Measurements from ENCODE around the gene WDFY4. TPM values are rescaled to one million over a fixed set of nuclear protein-coding genes. Genes with fewer than 3 reads are reported as not detected.

WDFY4 gene
- total RNA-seq, 3 donors from 2014 or later: 2.3 to 7.0 (median 5.8) TPM

DNA sequence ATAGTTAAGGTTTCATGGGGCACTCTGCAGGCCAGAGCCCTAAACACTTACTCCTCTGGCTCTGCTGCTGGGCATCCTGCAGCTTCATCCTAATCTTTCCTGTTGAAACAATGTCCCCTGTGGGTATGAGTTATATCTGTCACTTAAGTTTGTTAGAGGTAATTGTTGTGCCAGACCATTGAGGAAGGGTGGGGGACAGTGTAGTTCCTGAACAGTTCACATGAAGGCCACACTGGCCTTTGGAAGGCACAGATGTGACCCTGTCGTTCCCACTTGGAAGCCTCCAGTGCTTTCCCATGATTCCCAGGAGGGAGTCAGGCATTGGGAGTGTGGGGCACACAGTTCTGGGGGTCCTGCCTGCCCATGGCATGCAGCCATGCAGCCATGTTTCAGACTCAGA lies 65.3 kb downstream of the WDFY4 start:
- TF ChIP-seq POLR2AphosphoS5 (IDR thresholded peaks at IDR 0.05) (no peak), POLR2A (IDR thresholded peaks at IDR 0.05) (no peak)
- TF ChIP-seq, protein P1, sequence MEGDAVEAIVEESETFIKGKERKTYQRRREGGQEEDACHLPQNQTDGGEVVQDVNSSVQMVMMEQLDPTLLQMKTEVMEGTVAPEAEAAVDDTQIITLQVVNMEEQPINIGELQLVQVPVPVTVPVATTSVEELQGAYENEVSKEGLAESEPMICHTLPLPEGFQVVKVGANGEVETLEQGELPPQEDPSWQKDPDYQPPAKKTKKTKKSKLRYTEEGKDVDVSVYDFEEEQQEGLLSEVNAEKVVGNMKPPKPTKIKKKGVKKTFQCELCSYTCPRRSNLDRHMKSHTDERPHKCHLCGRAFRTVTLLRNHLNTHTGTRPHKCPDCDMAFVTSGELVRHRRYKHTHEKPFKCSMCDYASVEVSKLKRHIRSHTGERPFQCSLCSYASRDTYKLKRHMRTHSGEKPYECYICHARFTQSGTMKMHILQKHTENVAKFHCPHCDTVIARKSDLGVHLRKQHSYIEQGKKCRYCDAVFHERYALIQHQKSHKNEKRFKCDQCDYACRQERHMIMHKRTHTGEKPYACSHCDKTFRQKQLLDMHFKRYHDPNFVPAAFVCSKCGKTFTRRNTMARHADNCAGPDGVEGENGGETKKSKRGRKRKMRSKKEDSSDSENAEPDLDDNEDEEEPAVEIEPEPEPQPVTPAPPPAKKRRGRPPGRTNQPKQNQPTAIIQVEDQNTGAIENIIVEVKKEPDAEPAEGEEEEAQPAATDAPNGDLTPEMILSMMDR (IDR thresholded peaks at IDR 0.05): no peak
- no peaks in the 10 kb centered on the region for H3K27me3 ChIP-seq
- no peak overlapping the region for H3K27ac ChIP-seq
- H3K9me3 ChIP-seq: no peaks in the 10 kb centered on the region
- DNase-seq (ENCODE audit: low spot score in 2 of 2): no peak
- no peaks in the 10 kb centered on the region for H3K36me3 ChIP-seq
- H3K4me1 ChIP-seq: no peaks in the 10 kb centered on the region
- intact Hi-C loops (cut with DNase I; ENCODE audit: low total_unique reads): no loop called here
- no peak overlapping the region for H3K4me3 ChIP-seq

DNA sequence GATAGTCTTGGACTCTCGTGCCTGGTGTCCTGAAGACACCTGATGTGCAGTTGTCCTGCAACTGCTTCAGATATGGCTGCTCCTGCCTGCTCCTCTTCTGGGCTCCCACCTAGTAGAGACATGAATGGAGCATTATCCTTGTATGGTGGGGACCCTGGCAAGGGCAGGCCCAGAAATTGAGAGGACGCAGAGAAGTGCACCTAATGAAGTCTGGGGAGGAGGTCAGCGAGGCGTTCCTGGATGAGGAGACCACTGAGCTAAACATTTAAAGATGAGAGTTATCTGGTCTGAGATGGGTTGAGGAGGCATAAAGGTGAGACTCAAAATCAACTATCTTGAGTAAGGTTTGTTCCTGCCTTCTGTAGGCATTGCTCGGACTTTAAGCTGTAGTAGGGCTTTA lies 66.3 kb downstream of the WDFY4 start:
- Histone ChIP-seq H3K4me1 (no peaks in the 10 kb centered on the region), H3K36me3 (no peaks in the 10 kb centered on the region), H3K27me3 (no peaks in the 10 kb centered on the region), H3K27ac (no peak overlapping the region), H3K4me3 (no peak overlapping the region), H3K9me3 (no peaks in the 10 kb centered on the region)
- DNase-seq (ENCODE audit: low spot score in 2 of 2): no peak
- intact Hi-C loops (cut with DNase I; ENCODE audit: low total_unique reads): no loop called here
- TF ChIP-seq, protein P1 (IDR thresholded peaks at IDR 0.05): no peak
- TF ChIP-seq POLR2A (IDR thresholded peaks at IDR 0.05) (no peak), POLR2AphosphoS5 (IDR thresholded peaks at IDR 0.05) (no peak)

DNA sequence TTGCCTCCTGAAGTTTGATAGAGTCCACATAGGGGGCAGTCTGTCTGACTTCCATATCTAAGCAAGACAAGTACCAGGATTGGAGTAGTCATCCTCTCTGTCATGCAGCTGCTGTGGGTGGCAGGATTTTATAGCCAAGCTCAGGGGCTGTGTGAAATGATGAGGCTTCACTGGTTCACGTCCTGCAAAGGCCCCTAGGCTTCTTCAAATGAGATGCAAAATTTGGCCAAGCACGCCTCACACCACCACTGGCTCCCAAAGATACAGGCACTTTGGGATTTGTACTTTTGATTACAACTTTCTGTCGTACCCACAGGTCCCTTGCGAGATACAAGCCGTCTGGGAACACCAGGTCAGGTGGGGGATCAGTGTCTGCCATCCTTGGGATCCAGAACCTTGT lies 67.1 kb downstream of the WDFY4 start:
- intact Hi-C loops (cut with DNase I; ENCODE audit: low total_unique reads): no loop called here
- Histone ChIP-seq H3K9me3 (no peaks in the 10 kb centered on the region), H3K4me3 (no peak overlapping the region), H3K4me1 (no peaks in the 10 kb centered on the region), H3K27ac (no peak overlapping the region), H3K27me3 (no peaks in the 10 kb centered on the region), H3K36me3 (no peaks in the 10 kb centered on the region)
- DNase-seq (ENCODE audit: low spot score in 2 of 2): no peak
- TF ChIP-seq POLR2A (IDR thresholded peaks at IDR 0.05) (no peak), POLR2AphosphoS5 (IDR thresholded peaks at IDR 0.05) (no peak)
- TF ChIP-seq, protein P1 (IDR thresholded peaks at IDR 0.05): no peak

DNA sequence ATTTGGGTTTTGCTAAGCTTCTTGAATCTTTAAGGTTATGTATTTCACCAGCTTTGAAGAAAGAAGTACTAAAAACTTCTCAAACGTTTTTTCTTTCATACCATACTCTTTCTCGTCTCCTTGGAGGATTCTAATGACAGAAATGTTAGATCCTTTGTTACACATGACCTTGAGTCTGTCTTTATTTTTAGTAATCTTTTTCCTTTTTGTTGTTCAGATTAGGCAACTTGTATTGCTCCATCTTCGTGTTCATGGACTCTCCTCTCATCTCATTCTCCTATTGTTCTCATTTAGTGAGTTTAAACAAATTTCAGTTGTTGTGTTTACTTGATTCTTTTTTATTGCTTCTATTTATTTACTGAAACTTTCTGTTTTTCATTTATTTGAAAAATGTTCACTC lies 73.7 kb downstream of the WDFY4 start:
- Histone ChIP-seq H3K4me3 (no peak overlapping the region), H3K9me3 (no peaks in the 10 kb centered on the region), H3K27ac (no peak overlapping the region), H3K27me3 (no peaks in the 10 kb centered on the region), H3K36me3 (no peaks in the 10 kb centered on the region), H3K4me1 (no peaks in the 10 kb centered on the region)
- TF ChIP-seq POLR2A (IDR thresholded peaks at IDR 0.05) (no peak), POLR2AphosphoS5 (IDR thresholded peaks at IDR 0.05) (no peak)
- TF ChIP-seq, protein P1 (IDR thresholded peaks at IDR 0.05): no peak
- DNase-seq (ENCODE audit: low spot score in 2 of 2): no peak
- intact Hi-C loops (cut with DNase I; ENCODE audit: low total_unique reads): no loop called here

DNA sequence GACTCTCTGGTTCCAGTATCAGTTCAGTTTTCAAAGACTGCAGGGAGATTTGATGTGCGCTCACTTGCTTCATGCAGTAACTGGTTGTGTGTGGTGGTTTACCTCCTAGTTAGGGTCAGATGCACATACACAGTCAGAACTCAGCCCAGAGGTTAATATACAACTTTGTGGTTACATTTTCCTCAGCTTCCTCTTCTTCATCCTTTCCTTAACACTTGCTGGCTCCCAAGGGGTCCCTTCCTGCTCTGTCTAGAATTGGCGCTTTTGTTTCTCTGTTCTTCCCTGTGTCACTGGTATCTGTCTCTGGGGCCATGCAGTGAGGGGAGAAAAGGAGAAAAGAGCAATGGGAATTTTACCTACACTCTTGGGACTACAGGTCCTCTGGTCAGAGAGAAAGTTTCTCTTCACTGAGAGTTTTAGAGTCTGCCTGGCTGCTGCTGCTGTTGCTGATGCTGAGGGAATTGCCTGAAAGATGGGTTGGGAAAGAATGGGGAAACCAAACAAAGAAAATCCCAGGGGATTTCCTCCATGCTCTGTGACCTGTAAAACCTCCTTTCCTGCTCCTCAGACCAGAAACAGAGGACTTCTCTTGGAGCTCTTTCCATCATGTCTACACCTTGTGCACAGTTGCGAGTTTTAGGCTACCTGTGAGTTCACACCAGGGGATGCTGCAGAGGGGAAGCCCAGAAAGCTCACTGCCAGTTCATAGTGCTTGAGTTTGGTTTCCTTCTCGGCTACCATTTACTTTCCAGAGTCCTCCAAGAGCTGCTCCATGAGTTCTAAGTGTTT lies 74.6 kb downstream of the WDFY4 start:
- no peak for DNase-seq (ENCODE audit: low spot score in 2 of 2)
- intact Hi-C loops (cut with DNase I; ENCODE audit: low total_unique reads): no loop called here
- no peak overlapping the region for H3K27ac ChIP-seq
- TF ChIP-seq POLR2A (IDR thresholded peaks at IDR 0.05) (no peak), POLR2AphosphoS5 (IDR thresholded peaks at IDR 0.05) (no peak)
- TF ChIP-seq, protein P1 (IDR thresholded peaks at IDR 0.05): no peak
- H3K27me3 ChIP-seq: no peaks in the 10 kb centered on the region
- no peaks in the 10 kb centered on the region for H3K36me3 ChIP-seq
- H3K4me1 ChIP-seq: no peaks in the 10 kb centered on the region
- no peak overlapping the region for H3K4me3 ChIP-seq
- H3K9me3 ChIP-seq: no peaks in the 10 kb centered on the region

Data from breast epithelium (tissue), 4 donors.